ENCODE data around the gene SCN4B.

DNA sequence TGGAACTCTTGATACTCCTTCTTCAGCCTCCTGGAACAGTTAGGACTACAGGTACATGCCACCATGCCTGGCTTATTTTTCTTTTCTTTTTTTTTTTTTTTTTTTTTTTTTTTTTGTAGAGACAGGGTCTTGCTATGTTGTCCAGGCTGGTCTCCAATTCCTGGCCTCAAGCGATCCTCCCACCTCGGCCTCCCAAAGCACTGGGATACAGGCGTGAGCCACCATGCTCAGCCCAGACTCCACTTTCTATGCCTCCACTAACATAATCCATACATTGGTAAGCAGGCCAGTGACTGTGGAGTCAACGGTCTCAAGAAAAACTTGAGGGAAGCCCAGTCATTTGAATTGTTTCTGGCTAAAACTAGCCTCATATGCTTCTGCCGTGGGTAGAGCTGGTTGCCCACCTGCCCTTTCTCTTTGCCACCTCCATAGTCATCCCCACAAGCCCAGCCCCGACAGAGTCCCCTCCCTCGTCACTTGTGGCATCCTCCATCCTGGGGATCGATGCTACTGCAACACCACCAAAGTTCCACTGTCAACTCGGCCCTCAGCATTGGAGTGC lies 21.5 kb upstream of the SCN4B start:
- TF ChIP-seq, protein P1, sequence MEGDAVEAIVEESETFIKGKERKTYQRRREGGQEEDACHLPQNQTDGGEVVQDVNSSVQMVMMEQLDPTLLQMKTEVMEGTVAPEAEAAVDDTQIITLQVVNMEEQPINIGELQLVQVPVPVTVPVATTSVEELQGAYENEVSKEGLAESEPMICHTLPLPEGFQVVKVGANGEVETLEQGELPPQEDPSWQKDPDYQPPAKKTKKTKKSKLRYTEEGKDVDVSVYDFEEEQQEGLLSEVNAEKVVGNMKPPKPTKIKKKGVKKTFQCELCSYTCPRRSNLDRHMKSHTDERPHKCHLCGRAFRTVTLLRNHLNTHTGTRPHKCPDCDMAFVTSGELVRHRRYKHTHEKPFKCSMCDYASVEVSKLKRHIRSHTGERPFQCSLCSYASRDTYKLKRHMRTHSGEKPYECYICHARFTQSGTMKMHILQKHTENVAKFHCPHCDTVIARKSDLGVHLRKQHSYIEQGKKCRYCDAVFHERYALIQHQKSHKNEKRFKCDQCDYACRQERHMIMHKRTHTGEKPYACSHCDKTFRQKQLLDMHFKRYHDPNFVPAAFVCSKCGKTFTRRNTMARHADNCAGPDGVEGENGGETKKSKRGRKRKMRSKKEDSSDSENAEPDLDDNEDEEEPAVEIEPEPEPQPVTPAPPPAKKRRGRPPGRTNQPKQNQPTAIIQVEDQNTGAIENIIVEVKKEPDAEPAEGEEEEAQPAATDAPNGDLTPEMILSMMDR (IDR thresholded peaks at IDR 0.05; ENCODE audit: insufficient read depth, low read depth, low read length) = no peak
- no peak for TF ChIP-seq EZH2 (IDR thresholded peaks at IDR 0.05; ENCODE audit: insufficient read depth, low read length)
